SK-N-SH (cell line): Measurements from ENCODE around the gene NFASC. TPM values are rescaled to one million over a fixed set of nuclear protein-coding genes. Genes with fewer than 3 reads are reported as not detected.

Source experiments
- CTCF ChIA-PET: fragments of 300-600, 350-600 bp; formaldehyde crosslinking; extraction: SDS; loops from one replicate; lab custom pipeline; 2021; lab: Yijun Ruan, JAX
- POLR2A ChIA-PET: fragments of 350-600 bp; sonication (Branson Sonifier 250); formaldehyde crosslinking; extraction: SDS; loops from one replicate; lab custom pipeline; 2020; ENCODE audit warnings: antibody characterized with exemption, inconsistent platforms; lab: Yijun Ruan, JAX
- DNase-seq: peaks from one replicate; pipeline ENCODE4 v3.0.0; 2012
- H2AFZ ChIP-seq: fragments of 200-600 bp; sonication (generic); 2 replicates; pipeline ENCODE4 v1.8.1; 2016; ENCODE audit warnings: antibody characterized with exemption, mild to moderate bottlenecking, low read depth
- H3F3A ChIP-seq: fragments of 200-600 bp; sonication (generic); replicated peaks from 2 replicates; pipeline ENCODE3; 2016; ENCODE audit warnings: antibody characterized with exemption, mild to moderate bottlenecking; ENCODE audit not compliant: insufficient read depth
- H3K27ac ChIP-seq, 2 experiments: fragments of 200-500 bp in 1 of 2; fragments of 200-600 bp in 1 of 2; sonication (Bioruptor generic) in 1 of 2; sonication (generic), shearing (Covaris generic) in 1 of 2; 2 replicates each; pipeline versions ENCODE4 v1.5.1 to v1.6.1; 2014 to 2016; ENCODE audit warnings: low read depth in 2 of 2, inconsistent platforms in 1 of 2, low read length in 1 of 2, mild to moderate bottlenecking in 1 of 2, mixed read lengths in 1 of 2
- H3K27me3 ChIP-seq: fragments of 200-600 bp; sonication (generic), shearing (Covaris generic); 2 replicates; pipeline ENCODE4 v1.6.1; 2016; ENCODE audit warnings: mixed run types; ENCODE audit not compliant: insufficient read depth
- H3K36me3 ChIP-seq, 2 experiments: fragments of 200-500 bp in 1 of 2; fragments of 200-600 bp in 1 of 2; sonication (Bioruptor generic) in 1 of 2; sonication (generic) in 1 of 2; replicated peaks in 1 of 2; 2 replicates each; pipeline versions ENCODE3 to v1.5.1; 2014 to 2016; ENCODE audit warnings: low read length in 1 of 2, mild to moderate bottlenecking in 1 of 2; ENCODE audit not compliant: insufficient read depth in 2 of 2, control insufficient read depth in 1 of 2
- H3K4me1 ChIP-seq, 2 experiments: fragments of 200-500 bp in 1 of 2; fragments of 200-600 bp in 1 of 2; sonication (Bioruptor generic) in 1 of 2; sonication (generic), shearing (Covaris generic) in 1 of 2; 2 replicates each; pipeline versions ENCODE4 v1.5.1 to v1.6.1; 2014 to 2016; ENCODE audit warnings: low read depth in 1 of 2, low read length in 1 of 2, mixed run types in 1 of 2; ENCODE audit not compliant: insufficient read depth in 2 of 2, control insufficient read depth in 1 of 2
- H3K4me2 ChIP-seq: fragments of 200-600 bp; sonication (generic), shearing (Covaris generic); 2 replicates; pipeline ENCODE4 v1.6.1; 2017; ENCODE audit warnings: mixed run types
- H3K4me3 ChIP-seq, 2 experiments: fragments of 200-500 bp in 1 of 2; fragments of 200-600 bp in 1 of 2; sonication (Bioruptor generic) in 1 of 2; sonication (generic), shearing (Covaris generic) in 1 of 2; 2 replicates each; pipeline versions ENCODE4 v1.5.1 to v1.8.1; 2014 to 2016; ENCODE audit warnings: low read depth in 2 of 2, inconsistent platforms in 1 of 2, low read length in 1 of 2, mild to moderate bottlenecking in 1 of 2, mixed read lengths in 1 of 2, moderate library complexity in 1 of 2
- H3K79me2 ChIP-seq: fragments of 200-600 bp; sonication (generic); 2 replicates; pipeline ENCODE4 v1.8.1; 2017; ENCODE audit warnings: mild to moderate bottlenecking; ENCODE audit not compliant: insufficient read depth
- H3K9ac ChIP-seq: fragments of 200-600 bp; sonication (generic); 2 replicates; pipeline ENCODE4 v1.6.1; 2017; ENCODE audit warnings: mixed run types
- H3K9me2 ChIP-seq: fragments of 200-600 bp; sonication (generic); 2 replicates; pipeline ENCODE4 v1.6.1; 2017; ENCODE audit warnings: mixed run types
- H3K9me3 ChIP-seq: fragments of 200-600 bp; sonication (generic); 2 replicates; pipeline ENCODE4 v1.6.1; 2017; ENCODE audit warnings: mixed run types, mild to moderate bottlenecking, moderate library complexity
- H4K20me1 ChIP-seq: fragments of 200-600 bp; sonication (generic); 2 replicates; pipeline ENCODE4 v1.6.1; 2017; ENCODE audit warnings: mild to moderate bottlenecking, mixed run types; ENCODE audit not compliant: insufficient read depth
- EP300 ChIP-seq, 2 experiments: IDR thresholded peaks; 2 replicates each; pipeline versions ENCODE4 v1.4.0 to v1.6.1; 2012; ENCODE audit warnings: borderline replicate concordance in 1 of 2, low read depth in 1 of 2, low read length in 1 of 2
- EZH2phosphoT487 ChIP-seq: fragments of 200-600 bp; sonication (generic); IDR thresholded peaks from 2 replicates; pipeline ENCODE4 v1.6.1; 2017; ENCODE audit warnings: low read depth, mixed run types, mild to moderate bottlenecking, antibody characterized with exemption, moderate library complexity, borderline replicate concordance
- FOXJ3 ChIP-seq: sonication (generic); formaldehyde crosslinking; IDR thresholded peaks from 2 replicates; pipeline ENCODE4 v1.5.1; 2020; ENCODE audit warnings: mild to moderate bottlenecking, missing genetic modification reagents
- GATA2 ChIP-seq: sonication (generic); formaldehyde crosslinking; IDR thresholded peaks from 2 replicates; pipeline ENCODE4 v1.5.0; 2020; ENCODE audit warnings: mild to moderate bottlenecking, missing genetic modification reagents
- MEF2A ChIP-seq: IDR thresholded peaks from 2 replicates; pipeline ENCODE4 v1.4.0; 2012; ENCODE audit warnings: low read depth, borderline replicate concordance
- MXI1 ChIP-seq: IDR thresholded peaks from 2 replicates; pipeline ENCODE4 v1.6.1; 2012; ENCODE audit warnings: mild to moderate bottlenecking, low read depth, low read length, improper control_type of control experiment
- NFIC ChIP-seq: IDR thresholded peaks from 2 replicates; pipeline ENCODE4 v1.4.0; 2012; ENCODE audit warnings: borderline replicate concordance
- RAD21 ChIP-seq: IDR thresholded peaks from 2 replicates; pipeline ENCODE4 v1.6.1; 2012; ENCODE audit warnings: mild to moderate bottlenecking, low read length
- RXRA ChIP-seq: IDR thresholded peaks from 2 replicates; pipeline ENCODE4 v1.4.0; 2012; ENCODE audit warnings: low read depth, mild to moderate bottlenecking, borderline replicate concordance
- TCF12 ChIP-seq: IDR thresholded peaks from 2 replicates; pipeline ENCODE4 v1.4.0; 2012
- TEAD4 ChIP-seq: IDR thresholded peaks from 2 replicates; pipeline ENCODE4 v1.4.0; 2012; ENCODE audit warnings: mild to moderate bottlenecking, borderline replicate concordance; ENCODE audit not compliant: insufficient read depth
- WGBS: methylation state at CpG from one replicate; pipeline ENCODE4 v1.1.6; 2017; ENCODE audit warnings: low lambda C conversion rate; 5-methylcytosine and 5-hydroxymethylcytosine counted together
- polyA plus RNA-seq, 3 experiments: library from polyadenylated mRNA; depleted of rRNA; stranded (reverse); fragments of >200 nt; gene quantifications; 2 replicates each; pipeline ENCODE4 v1.2.3, GENCODE V29; 2012
- TF ChIP-seq, protein P1 (sequence below): IDR thresholded peaks from 2 replicates; pipeline ENCODE4 v1.4.0; 2012; ENCODE audit warnings: low read depth, borderline replicate concordance
- TF ChIP-seq, protein P2 (sequence below): IDR thresholded peaks from 2 replicates; pipeline ENCODE4 v1.4.0; 2012; ENCODE audit warnings: low read depth, borderline replicate concordance
- TF ChIP-seq, protein P3 (sequence below): IDR thresholded peaks from 2 replicates; pipeline ENCODE4; 2012
- TF ChIP-seq, protein P4 (sequence below): fragments of 150-350 bp; IDR thresholded peaks from 2 replicates; pipeline ENCODE4 v1.6.1; 2016; ENCODE audit warnings: mild to moderate bottlenecking, low read depth, low read length

NFASC gene
- polyA plus RNA-seq, 1 of the 3 experiments (the other 2 are of a cell fraction) = 6.0 TPM

DNA sequence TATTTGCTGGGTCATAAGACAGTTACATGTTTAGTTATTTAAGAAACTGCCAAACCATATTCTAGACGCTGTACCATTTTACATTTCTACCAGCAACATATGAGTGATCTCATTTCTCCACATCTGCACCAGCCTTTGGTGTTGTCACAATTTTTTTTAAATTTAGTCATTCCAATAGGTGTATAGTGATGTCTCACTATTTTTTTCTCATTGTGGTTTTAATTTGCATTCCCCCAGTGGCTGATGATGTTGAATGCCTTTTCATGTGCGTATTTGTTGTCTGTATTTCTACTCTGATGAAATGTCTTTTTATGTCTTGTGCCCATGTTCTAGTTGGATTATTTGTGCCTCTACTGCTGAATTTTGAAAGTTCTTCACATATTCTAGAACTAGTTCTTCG lies 38.4 kb downstream of the NFASC start:
- Histone ChIP-seq H3K4me2 (no peak overlapping the region), H3K4me3 (no peak overlapping the region), H3K9me2 (no peaks in the 10 kb centered on the region), H3K9ac (no peak overlapping the region), H4K20me1 (no peaks in the 10 kb centered on the region), H2AFZ (no peak overlapping the region), H3K27me3 (no peaks in the 10 kb centered on the region), H3K9me3 (no peaks in the 10 kb centered on the region), H3F3A (no peaks in the 10 kb centered on the region), H3K79me2 (no peaks in the 10 kb centered on the region), H3K27ac (no peak overlapping the region), H3K4me1 (no peaks in the 10 kb centered on the region), H3K36me3 (no peaks in the 10 kb centered on the region)
- POLR2A ChIA-PET = no interaction called here
- TF ChIP-seq TEAD4 (no peak), RAD21 (no peak), NFIC (no peak), MEF2A (no peak), GATA2 (CRISPR knock-in tag) (no peak), MXI1 (no peak), EZH2phosphoT487 (no peak), RXRA (no peak), EP300 (IDR thresholded peaks at IDR 0.05; ENCODE audit: borderline replicate concordance in 1 of 2, low read depth in 1 of 2, low read length in 1 of 2) (no peak), TCF12 (no peak), FOXJ3 (CRISPR knock-in tag) (no peak)
- TF ChIP-seq, protein P1, sequence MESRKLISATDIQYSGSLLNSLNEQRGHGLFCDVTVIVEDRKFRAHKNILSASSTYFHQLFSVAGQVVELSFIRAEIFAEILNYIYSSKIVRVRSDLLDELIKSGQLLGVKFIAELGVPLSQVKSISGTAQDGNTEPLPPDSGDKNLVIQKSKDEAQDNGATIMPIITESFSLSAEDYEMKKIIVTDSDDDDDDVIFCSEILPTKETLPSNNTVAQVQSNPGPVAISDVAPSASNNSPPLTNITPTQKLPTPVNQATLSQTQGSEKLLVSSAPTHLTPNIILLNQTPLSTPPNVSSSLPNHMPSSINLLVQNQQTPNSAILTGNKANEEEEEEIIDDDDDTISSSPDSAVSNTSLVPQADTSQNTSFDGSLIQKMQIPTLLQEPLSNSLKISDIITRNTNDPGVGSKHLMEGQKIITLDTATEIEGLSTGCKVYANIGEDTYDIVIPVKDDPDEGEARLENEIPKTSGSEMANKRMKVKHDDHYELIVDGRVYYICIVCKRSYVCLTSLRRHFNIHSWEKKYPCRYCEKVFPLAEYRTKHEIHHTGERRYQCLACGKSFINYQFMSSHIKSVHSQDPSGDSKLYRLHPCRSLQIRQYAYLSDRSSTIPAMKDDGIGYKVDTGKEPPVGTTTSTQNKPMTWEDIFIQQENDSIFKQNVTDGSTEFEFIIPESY = no peak
- TF ChIP-seq, protein P2, sequence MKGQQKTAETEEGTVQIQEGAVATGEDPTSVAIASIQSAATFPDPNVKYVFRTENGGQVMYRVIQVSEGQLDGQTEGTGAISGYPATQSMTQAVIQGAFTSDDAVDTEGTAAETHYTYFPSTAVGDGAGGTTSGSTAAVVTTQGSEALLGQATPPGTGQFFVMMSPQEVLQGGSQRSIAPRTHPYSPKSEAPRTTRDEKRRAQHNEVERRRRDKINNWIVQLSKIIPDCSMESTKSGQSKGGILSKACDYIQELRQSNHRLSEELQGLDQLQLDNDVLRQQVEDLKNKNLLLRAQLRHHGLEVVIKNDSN = no peak
- TF ChIP-seq, protein P3, sequence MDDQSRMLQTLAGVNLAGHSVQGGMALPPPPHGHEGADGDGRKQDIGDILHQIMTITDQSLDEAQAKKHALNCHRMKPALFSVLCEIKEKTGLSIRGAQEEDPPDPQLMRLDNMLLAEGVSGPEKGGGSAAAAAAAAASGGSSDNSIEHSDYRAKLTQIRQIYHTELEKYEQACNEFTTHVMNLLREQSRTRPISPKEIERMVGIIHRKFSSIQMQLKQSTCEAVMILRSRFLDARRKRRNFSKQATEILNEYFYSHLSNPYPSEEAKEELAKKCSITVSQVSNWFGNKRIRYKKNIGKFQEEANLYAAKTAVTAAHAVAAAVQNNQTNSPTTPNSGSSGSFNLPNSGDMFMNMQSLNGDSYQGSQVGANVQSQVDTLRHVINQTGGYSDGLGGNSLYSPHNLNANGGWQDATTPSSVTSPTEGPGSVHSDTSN = no peak
- TF ChIP-seq, protein P4, sequence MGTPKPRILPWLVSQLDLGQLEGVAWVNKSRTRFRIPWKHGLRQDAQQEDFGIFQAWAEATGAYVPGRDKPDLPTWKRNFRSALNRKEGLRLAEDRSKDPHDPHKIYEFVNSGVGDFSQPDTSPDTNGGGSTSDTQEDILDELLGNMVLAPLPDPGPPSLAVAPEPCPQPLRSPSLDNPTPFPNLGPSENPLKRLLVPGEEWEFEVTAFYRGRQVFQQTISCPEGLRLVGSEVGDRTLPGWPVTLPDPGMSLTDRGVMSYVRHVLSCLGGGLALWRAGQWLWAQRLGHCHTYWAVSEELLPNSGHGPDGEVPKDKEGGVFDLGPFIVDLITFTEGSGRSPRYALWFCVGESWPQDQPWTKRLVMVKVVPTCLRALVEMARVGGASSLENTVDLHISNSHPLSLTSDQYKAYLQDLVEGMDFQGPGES = no peak
- WGBS = 68% methylated on average over 3 of the region's 3 CpGs
- DNase-seq = no peak
- CTCF ChIA-PET = interaction anchor here (1.0 to 2.0 kb wide), 4 partner anchors 10 to 364 kb away, joined by 3 to 10 read pairs (median 6); no protein-coding TSS in a partner anchor
